Measurements from ENCODE around the gene MAML2. TPM values are rescaled to one million over a fixed set of nuclear protein-coding genes. Genes with fewer than 3 reads are reported as not detected.

The MAML2 gene
- total RNA-seq, 6 experiments from 2014 or later = 24.9 to 30.8 (median 28.3) TPM

DNA sequence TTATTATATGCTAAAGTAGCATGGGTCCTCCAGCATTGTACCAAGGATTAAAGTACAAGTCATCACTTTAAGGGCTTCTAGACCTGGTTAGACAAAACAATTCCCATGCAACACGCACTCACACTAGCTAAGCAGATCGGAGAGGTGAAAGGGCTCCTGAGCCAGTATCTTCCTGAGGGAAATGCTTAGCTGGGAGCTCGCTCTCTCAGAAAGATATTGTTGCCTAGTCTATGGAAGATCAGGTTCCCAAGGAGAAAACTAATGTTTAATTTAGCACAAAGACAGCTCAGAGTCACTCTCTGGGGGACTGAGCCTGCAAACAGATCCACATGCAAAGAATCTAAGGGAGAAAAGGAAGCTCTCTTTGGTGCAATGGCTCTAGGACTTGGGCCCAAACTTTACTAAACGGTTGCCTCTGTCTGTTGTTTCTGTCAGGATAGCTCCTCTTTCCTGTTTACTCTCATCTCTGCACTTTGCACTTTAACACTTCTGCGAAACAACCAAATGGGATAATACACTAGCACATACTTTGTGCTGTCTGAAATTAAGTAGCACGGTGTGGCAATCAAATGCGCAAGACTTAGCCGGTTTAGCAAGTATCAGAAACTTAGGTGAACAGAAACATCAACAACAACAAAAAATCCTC, 10.7 kb downstream of the MAML2 start:
- Mint-ChIP-seq H3K4me1 (ENCODE audit: low read depth) (peaks cover 86% of the 10 kb centered on the region), H3K9me3 (no peaks in the 10 kb centered on the region), H3K27me3 (ENCODE audit: insufficient read depth) (no peaks in the 10 kb centered on the region), H3K36me3 (ENCODE audit: low read depth) (peaks cover 39% of the 10 kb centered on the region), H3K4me3 (peak overlapping the region; percentile 54; the same call in 1 of the 2 replicates), H3K27ac (peak overlapping the region; percentile 76)
- DNase-seq = no peak
- TF ChIP-seq, protein P1, sequence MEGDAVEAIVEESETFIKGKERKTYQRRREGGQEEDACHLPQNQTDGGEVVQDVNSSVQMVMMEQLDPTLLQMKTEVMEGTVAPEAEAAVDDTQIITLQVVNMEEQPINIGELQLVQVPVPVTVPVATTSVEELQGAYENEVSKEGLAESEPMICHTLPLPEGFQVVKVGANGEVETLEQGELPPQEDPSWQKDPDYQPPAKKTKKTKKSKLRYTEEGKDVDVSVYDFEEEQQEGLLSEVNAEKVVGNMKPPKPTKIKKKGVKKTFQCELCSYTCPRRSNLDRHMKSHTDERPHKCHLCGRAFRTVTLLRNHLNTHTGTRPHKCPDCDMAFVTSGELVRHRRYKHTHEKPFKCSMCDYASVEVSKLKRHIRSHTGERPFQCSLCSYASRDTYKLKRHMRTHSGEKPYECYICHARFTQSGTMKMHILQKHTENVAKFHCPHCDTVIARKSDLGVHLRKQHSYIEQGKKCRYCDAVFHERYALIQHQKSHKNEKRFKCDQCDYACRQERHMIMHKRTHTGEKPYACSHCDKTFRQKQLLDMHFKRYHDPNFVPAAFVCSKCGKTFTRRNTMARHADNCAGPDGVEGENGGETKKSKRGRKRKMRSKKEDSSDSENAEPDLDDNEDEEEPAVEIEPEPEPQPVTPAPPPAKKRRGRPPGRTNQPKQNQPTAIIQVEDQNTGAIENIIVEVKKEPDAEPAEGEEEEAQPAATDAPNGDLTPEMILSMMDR (IDR thresholded peaks at IDR 0.05) = no peak

DNA sequence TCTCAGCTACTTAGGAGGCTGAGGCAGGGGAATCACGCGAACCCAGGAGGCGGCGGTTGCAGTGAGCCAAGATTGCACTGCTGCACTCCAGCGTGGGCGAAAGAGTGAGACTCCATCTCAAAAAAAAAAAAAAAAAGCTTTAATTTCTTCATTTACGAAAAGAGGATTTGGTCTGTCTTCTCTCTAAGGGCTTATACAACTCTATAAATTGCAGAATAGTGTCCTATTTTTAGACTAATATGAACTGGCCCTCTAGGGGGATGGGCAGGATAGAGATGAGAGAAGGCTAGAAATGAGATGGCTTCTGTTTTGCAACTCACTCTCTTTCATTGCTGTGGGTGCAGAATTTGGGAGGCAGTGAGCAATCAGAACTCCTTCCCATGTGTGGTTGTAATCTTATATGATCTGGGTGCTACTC, 11.3 kb downstream of the MAML2 start:
- no peak for DNase-seq
- H3K9me3 Mint-ChIP-seq = no peaks in the 10 kb centered on the region
- no peak overlapping the region; the same call in 1 of the 2 replicates for H3K4me3 Mint-ChIP-seq
- peaks cover 37% of the 10 kb centered on the region for H3K36me3 Mint-ChIP-seq (ENCODE audit: low read depth)
- TF ChIP-seq, protein P1 (IDR thresholded peaks at IDR 0.05) = no peak
- peaks cover 84% of the 10 kb centered on the region for H3K4me1 Mint-ChIP-seq (ENCODE audit: low read depth)
- peak overlapping the region; percentile 76 for H3K27ac Mint-ChIP-seq
- no peaks in the 10 kb centered on the region for H3K27me3 Mint-ChIP-seq (ENCODE audit: insufficient read depth)

DNA sequence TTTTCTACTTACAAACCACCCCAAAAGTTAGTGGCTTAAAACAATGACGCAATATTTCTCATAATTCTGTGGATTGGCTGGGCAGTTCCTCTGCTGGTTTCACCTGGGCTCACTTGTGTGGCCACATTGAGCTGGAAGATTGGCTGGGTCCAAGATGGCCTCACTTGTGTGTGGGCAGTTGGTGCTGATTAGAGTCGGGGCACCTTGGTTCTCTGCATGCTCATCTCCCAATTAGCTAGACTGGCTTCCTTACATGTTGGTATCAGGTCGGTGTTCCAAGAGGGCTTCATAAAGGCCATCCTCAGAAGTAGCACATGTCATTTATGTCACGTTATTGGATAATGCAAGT, 12.5 kb downstream of the MAML2 start:
- Mint-ChIP-seq H3K36me3 (ENCODE audit: low read depth) (peaks cover 30% of the 10 kb centered on the region), H3K27me3 (ENCODE audit: insufficient read depth) (no peaks in the 10 kb centered on the region), H3K4me1 (ENCODE audit: low read depth) (peaks cover 84% of the 10 kb centered on the region), H3K9me3 (no peaks in the 10 kb centered on the region), H3K4me3 (peak overlapping the region; percentile 21; the same call in 1 of the 2 replicates), H3K27ac (peak overlapping the region; percentile 23; the same call in 1 of the 2 replicates)
- TF ChIP-seq, protein P1 (IDR thresholded peaks at IDR 0.05) = no peak
- DNase-seq = no peak

DNA sequence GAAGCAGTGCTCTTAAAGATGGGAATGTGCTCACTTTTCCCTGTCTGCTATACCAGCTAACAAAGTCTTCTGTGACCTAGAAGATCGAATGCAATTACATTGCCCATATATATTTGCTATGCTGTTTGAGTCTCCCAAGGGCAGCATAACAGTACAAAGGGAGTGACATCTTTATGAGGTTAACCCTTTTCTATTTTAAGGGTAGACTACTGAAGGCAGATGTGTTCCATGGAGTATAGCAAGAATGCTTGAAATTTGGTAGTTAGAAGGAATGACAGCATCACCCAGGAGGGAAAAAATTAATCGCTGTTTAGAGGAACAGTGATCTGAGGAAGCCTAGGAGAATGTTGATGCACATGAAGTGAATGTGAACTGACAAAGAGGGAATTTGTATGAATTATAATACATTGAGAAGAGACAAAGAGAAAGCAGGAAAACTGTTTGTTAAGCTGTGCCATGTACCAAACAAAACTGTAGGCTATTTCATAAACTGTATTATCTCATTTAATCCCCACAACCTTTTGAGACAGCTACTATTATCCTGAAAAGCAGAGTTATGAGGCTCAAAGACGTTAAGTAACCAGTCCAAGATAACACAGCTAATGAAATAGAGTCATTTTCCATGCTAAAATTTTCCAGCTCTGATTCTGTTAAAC, 13.0 kb downstream of the MAML2 start:
- TF ChIP-seq, protein P1 (IDR thresholded peaks at IDR 0.05) = no peak
- Mint-ChIP-seq H3K9me3 (no peaks in the 10 kb centered on the region), H3K36me3 (ENCODE audit: low read depth) (peaks cover 26% of the 10 kb centered on the region), H3K4me3 (peak overlapping the region; percentile 49; the same call in 1 of the 2 replicates), H3K27ac (peak overlapping the region; percentile 77), H3K27me3 (ENCODE audit: insufficient read depth) (no peaks in the 10 kb centered on the region), H3K4me1 (ENCODE audit: low read depth) (peaks cover 84% of the 10 kb centered on the region)
- DNase-seq = no peak

DNA sequence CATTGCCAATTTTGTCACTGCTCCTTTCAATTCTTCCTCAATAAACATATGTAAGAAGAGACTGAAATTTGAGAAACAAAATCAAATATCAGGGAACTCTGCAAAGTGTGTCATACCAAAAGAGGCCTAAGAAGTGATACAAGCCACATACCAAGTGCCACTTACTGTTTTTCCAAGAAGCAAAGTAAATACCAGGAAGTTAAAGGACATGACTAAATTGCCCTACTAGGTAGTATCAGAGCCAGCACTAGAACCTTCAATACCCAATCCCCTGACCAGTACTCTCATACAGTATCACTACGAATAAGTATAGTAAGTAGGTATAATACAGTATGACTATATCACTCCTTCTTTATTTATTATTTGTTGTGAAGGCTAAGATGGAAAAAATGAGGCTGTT, 13.6 kb downstream of the MAML2 start:
- peaks cover 24% of the 10 kb centered on the region for H3K36me3 Mint-ChIP-seq (ENCODE audit: low read depth)
- H3K4me3 Mint-ChIP-seq = peak overlapping the region; percentile 49
- no peaks in the 10 kb centered on the region for H3K9me3 Mint-ChIP-seq
- H3K27me3 Mint-ChIP-seq (ENCODE audit: insufficient read depth) = no peaks in the 10 kb centered on the region
- peak overlapping the region; percentile 77 for H3K27ac Mint-ChIP-seq
- no peak for DNase-seq
- TF ChIP-seq, protein P1 (IDR thresholded peaks at IDR 0.05) = no peak
- peaks cover 84% of the 10 kb centered on the region for H3K4me1 Mint-ChIP-seq (ENCODE audit: low read depth)
